OCI-M1 (cell line): Measurements from ENCODE around the gene ASCC1.
A peak's percentile ranks its signal among the peaks of the same experiment; 100 is the strongest.
"Not testable (repeated sequence)": the region's sequence is repeated elsewhere in the genome, so short reads cannot be mapped to it uniquely, and the experiment has no call there.

Source experiments
- DNase-seq: peaks from one replicate; lab custom pipeline; 2025; lab: John Stamatoyannopoulos, UW

Gene ASCC1

GRCh38 chr10:72219235-72219814 is 3.2 kb upstream of the ASCC1 start:
- no peak for DNase-seq

DNA sequence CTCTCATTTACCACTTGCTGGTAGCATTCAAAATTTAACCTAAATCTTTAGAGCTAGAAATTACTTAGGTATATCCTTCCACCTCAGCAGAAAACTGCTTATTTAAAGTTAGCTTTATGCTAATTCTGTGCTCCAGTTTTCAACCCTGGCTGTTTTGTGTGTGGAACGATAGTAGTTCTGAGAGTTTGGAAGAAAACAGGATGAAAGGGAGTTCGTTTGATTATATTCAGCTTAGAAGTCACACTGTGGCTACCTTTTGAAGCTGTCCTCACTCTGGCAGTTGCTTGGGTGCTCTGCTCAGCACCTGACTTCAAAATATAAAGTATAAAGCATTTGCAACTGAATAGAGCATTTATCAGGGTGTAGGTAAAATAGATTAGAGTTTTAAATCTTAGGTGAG is 2.6 kb upstream of the ASCC1 start:
- DNase-seq: no peak

DNA sequence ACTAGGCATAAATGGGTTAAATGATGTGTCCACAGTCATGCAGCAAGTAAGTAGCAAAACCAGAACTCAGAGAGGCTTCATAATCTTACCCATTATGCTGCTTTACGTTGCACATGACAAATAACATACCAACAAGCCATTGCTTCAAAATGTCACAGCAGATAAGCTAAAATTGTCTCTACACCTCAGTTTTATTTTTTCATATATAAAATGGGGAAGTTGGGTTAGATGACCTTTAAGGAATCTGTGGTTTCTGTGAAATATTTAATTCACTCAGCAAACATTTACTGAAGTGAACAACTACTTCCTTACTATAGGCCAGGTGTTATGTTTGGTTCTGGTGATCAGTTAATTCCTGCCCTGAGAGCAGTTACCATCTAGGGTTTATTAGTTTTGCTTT is 2.2 kb upstream of the ASCC1 start:
- peak; percentile 87 for DNase-seq

DNA sequence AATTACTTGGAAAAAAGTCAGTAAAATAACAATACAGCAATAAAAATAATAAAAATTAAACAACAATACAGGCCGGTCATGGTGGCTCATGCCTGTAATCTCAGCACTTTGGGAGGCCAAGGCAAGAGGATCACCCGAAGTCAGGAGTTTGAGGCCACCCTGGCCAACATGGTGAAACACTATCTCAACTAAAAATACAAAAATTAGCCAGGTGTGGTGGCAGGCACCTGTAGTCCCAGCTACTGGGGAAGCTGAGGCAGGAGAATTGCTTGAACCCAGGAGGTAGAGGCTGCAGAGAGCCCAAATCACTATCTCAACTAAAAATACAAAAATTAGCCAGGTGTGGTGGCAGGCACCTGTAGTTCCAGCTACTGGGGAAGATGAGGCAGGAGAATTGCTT is 4.2 kb downstream of the ASCC1 start:
- DNase-seq: not testable (repeated sequence)

- DNase-seq: not testable (repeated sequence)
Measured at GRCh38 chr10:72211381-72211780, 4.7 kb downstream of the ASCC1 start.

- DNase-seq: not testable (repeated sequence)
Measured at GRCh38 chr10:72208526-72208925, 7.5 kb downstream of the ASCC1 start.

- DNase-seq: no peak
Measured at GRCh38 chr10:72206511-72207229, 9.4 kb downstream of the ASCC1 start.

DNA sequence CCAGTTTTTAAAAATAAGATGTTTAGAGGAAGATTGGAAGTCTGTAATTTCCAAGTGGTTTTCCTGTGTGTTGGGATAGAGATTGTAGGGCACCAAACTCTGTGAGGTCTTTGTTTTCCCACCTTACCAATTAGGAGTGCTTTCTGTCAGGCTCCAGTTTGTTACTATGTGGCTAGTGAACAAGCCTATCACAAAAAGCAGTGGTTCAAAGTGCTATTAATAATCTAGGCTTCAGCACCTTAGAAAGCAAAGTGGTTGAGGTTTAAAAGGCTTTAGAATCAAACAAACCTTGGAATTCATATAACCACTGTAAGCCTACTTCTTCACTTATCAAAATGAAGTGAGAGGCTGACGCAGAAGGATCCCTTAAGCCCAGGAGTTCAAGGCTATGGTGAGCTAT is 11.4 kb downstream of the ASCC1 start:
- no peak for DNase-seq

DNA sequence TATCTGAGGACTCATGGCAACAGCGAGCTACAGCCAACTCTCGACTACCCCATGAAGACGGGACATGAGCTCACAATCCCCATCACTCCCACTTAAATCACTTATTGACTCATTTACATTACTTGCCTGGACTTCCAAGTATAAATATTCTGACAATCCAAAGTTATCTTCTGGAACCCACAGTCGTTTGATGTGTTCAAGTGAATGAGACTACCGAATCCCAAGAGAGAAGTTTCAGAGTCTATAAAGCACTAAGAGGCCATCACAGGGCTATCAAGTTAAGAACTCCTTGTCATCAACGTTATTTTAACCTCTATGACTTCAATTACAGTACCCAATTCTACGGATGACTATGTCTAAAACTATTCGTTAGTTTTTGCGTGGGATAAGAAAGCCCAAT is 11.8 kb downstream of the ASCC1 start:
- DNase-seq: no peak

DNA sequence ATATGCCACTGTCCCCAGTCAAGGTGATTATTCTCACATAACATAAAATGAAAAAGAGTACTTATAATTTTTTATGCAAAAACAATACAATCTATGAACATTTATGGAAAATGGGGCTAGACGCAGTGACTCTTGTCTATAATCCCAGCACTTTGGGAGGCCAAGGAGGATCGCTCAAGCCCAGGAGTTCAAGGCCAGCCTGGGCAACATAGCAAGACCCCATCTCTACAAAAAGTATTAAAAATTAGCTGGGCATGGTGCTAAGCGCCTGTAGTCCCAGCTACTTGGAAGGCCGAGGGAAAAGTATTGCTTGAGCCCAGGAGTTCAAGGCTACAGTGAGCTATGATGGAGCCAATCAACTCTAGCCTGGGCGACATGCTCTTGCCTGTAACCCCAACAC is 14.8 kb downstream of the ASCC1 start:
- DNase-seq: no peak

DNA sequence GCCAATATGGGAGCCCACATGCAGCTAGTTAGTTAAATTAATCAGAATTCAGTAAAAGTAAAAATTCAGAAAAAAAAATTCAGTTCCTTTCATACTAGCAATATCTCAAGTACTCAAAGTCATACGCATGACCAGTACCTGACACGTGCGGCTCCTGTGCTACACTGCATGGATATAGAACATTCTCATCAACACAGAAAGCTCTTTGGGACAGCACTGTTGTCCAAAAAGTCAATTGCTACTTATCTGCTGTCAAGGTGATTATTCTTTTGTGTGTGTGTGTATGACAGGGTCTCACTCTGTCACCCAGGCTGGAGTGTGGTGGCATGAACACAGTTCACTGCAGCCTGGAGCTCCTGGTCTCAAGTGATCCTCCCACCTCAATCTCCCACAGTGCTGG is 15.2 kb downstream of the ASCC1 start:
- no peak for DNase-seq

DNA sequence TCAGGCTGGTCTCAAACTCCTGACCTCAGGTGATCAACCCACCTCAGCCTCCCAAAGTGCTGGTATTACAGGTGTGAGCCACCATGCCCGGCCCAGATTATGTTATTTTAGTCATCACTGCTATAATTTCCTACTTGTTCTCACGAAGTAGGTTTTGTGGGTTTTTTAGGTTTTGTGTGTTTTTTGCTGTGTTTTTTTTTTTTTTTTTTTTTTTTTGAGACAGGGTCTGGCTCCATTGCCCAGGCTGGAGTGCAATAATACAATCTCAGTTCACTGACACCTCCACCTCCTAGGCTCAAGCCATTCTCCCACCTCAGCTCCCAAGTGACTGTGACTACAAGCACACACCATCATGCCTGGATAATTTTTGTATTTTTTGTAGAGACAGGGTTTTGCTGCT is 21.1 kb downstream of the ASCC1 start:
- DNase-seq: no peak

GRCh38 chr10:72186982-72187330 is 29.1 kb downstream of the ASCC1 start:
- DNase-seq: no peak

DNA sequence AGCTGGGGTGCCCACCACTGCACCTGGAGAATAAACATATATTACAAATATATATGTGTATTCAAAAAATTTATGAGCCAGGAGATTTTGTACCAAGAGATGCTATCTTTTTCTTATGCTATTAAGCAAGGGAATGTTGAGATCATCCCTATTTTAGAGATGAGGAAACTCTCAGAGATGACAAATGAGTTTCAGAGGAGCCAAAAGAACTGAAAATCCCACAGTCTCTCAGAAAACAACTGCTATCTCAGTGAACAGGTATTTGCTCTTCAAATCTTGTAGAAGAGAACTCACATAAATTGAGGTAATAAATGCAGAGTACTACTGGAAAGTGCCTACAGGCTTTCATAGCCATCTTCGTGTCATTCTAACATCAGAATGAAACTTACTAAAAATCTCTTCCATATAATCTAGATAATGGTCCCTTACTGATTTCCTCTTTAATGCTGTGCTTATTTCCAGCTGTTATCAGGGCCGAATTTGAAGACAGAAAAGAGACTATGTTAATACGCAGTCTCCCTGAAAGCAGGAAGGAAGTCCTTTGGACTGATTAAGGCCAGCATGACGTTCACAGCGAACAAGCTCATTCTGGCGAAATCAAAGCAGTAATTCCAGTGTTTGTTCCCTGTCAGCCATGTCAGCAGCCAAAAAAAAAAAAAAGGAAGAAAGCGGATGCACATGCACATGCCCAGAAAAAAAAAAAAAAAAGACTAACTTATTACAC is 29.7 kb downstream of the ASCC1 start:
- no peak for DNase-seq

DNA sequence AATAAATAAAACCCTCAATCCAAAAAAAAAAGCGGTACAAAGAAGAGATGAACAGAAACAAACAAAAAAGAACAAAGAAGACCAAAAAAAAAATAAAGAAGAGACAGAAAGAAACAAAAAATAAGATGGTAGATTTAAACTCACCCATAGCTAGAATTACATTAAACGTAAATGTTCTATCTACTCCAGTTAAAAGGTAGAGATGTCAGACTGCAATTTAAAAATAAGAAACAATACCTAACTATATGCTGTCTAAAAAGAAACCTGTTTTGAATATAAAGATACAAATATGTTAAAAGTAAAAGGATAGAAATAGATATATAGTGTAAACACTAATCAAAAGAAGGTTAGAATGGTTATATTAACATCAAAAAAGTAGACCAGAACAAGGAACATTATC is 31.9 kb downstream of the ASCC1 start:
- no peak for DNase-seq

DNA sequence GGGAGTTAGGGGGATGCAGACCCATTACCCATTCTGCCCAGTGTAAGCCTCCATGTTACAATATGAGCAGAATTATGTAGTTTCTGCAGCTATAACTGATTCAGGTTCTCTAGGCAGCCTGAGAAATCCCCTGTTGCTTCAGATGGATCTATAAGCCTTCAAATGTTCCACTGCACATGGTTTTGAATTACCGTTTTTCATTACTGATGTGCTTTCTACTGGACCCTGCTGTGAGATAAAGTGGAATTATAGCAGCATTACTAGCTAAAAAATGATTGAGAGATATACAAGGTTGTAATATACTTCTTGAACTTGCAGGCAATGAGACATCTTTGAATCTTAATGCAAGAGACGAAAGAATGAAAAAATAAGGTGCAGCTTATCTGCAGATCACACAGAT is 38.6 kb downstream of the ASCC1 start:
- no peak for DNase-seq

GRCh38 chr10:72176701-72177100 is 39.4 kb downstream of the ASCC1 start:
- no peak for DNase-seq

GRCh38 chr10:72175149-72175548 is 40.9 kb downstream of the ASCC1 start:
- peak; percentile 40 for DNase-seq

- no peak for DNase-seq
Measured at GRCh38 chr10:72174297-72174662, 41.8 kb downstream of the ASCC1 start.

DNA sequence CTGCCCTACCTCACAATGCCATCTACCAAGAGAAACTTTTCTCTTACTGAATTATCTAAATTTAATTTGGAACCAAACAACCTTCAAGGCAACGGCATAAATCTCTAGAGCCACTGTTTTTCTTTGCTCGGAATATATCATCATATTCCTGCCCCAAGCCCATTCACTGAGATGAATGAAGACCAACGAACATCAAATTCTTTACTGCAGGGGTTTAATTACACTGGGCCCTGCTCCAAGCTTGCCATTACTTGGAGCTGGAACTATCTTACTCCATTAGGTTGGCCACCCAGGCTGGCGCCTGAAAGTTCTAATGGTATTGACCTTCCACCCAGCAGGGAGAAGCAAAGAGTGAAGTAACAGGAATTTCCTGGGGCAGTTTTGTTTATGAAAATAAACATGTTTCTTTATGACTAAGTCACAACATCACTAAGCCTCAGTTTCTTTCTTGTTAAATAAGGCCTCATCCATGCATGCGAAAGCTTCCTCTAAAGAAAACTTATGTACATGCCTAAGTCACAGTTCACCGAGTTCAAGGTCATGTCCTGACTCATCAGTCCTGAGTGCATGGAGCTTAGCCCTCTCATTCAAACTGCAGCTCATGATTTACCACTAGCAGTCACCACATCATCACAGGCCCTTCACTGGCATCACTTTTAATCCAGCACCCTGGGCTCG is 42.3 kb downstream of the ASCC1 start:
- no peak for DNase-seq

DNA sequence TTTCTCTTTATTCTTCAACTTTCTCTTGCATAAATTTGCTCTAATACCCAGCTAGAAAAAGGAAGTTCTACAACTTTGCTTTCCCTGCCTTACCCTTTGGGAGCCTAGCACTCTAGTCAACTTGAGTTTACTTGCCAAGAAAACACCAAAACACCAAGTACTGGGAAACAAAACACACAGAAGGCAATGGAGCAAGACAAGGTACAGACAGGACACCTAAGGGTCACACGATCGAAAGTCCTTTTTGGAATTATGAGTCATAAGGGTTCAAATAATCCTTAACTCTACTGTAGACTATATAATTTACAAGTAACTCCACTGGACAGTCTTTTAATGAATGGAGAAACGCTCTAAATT is 42.8 kb downstream of the ASCC1 start:
- no peak for DNase-seq

DNA sequence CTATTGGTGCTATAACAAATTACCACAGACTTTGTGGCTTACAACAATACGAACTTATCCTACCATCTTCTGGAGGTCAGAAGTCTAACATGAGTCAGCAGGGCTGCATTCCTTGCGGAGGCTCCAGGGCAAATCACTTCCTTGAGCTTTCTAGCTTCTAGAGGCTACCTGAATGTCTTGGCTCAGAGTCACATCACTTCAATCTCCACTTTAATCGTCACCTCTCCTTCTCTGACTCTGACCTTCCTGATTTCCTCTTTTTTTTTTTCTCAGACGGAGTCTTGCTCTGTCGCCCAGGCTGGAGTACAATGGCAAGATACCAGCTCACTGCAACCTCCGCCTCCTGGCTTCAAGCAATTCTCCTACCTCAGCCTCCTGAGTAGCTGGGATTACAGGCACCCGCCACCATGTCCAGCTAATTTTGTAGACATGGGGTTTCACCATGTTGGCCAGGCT is 44.9 kb downstream of the ASCC1 start:
- peak; percentile 63 for DNase-seq

GRCh38 chr10:72170733-72171132 is 45.3 kb downstream of the ASCC1 start:
- no peak for DNase-seq
